NCI-H2171 (cell line): ENCODE results near the gene CCNJ.
"Not testable (repeated sequence)": the region's sequence is repeated elsewhere in the genome, so short reads cannot be mapped to it uniquely, and the experiment has no call there.

ENCODE experiments used
- DNase-seq: peaks from one replicate; lab custom pipeline; 2025; lab: John Stamatoyannopoulos, UW

The CCNJ gene, protein sequence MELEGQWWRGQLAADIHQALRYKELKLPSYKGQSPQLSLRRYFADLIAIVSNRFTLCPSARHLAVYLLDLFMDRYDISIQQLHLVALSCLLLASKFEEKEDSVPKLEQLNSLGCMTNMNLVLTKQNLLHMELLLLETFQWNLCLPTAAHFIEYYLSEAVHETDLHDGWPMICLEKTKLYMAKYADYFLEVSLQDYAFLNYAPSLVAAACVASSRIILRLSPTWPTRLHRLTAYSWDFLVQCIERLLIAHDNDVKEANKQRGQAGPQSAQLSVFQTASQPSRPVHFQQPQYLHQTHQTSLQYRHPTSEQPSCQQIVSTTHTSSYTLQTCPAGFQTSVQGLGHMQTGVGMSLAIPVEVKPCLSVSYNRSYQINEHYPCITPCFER

DNA sequence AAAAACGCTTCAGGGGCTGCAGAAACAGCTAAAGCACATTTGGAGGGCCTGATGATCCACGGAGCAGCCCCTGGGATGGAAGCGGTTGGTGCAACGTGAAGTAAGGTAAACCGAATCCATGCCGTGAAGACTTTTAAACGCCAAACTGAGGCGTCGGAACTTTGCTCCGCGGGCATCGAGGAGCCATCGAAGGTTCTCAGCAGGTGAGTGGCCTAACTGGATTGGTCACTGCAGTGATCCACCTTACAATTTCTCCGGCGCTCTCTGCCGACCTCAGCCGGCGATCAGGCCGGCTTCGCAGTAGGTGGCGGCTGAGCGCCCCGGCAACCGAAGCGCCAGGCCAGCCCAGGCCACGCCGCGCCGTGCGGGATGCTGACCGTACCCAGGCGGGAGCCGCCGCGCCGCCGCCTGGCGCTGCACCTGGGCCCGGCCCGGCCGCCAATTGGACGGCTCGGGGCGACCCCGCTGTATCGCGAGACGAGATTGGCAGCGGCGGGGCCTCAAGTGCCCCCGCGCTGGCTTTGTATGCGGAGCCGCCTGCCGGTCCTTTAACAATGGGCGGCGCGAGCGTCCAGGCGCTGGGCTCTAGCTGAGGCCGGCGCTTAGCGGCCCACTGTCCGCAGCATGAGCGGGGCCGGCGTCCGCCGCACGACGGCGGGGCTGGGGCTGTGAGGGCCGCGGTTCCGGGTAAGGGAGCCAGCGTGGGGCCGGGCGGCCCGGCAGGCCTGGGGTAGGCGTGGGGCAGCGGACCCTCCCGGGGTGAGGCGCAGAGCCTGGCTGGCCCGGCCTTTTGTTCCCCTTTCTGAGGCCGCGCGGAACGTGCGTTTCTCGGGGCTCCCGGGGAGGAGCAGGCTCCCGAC lies at the start of gene CCNJ:
Gene CCNJ, plus strand, starts transcription at position 551 of the 860 bp plus-strand sequence. CDS start 811 bp downstream, outside the sequence.
- peak; percentile 59 for DNase-seq

DNA sequence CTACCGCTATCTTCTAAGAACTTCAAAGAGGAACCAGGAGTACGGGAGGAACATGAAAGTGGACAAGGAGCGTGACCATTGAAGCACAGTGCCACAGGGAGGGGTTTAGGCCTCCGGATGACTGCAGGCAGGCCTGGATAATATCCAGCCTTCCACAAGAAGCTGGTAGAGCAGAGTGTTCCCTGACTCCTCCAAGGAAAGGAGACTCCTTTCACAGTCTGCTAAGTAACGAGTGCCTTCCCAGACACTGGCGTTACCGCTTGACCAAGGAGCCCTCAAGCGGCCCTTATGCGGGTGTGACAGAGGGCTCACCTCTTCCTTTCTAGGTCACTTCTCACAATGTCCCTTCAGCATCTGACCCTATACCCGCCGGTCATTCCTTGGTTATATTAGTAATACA lies 49.0 kb upstream of the CCNJ start:
- DNase-seq = not testable (repeated sequence)

- no peak for DNase-seq
Measured at GRCh38 chr10:95998255-95998784, 45.1 kb upstream of the CCNJ start.

- DNase-seq = no peak
Measured at GRCh38 chr10:96013956-96014355, 29.4 kb upstream of the CCNJ start.

- DNase-seq = no peak
Measured at GRCh38 chr10:96014473-96015102, 28.8 kb upstream of the CCNJ start.

DNA sequence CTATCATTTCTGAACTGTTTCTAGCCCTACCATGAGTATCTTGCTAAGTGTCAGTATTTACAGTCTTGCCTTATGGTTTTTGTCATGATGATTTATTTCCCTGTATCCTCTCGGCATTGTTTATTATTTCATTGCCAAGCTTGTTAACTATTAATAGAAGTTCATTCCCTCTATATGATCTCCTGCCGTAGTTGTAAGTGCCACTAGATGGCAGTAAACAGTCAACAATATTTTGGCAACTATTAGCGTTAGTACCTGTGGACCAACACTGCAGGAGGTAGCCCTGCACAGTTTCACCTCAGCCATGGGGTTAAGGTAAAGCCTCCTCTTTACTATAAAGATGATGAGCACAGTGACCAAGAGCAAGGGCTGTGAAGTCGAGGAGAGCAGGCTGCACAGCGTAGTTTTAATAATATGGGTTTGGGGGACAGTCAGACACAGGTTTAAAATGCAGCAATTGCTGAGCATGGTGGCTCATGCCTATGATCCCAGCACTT lies 26.1 kb upstream of the CCNJ start:
- DNase-seq = peak; percentile 13

DNA sequence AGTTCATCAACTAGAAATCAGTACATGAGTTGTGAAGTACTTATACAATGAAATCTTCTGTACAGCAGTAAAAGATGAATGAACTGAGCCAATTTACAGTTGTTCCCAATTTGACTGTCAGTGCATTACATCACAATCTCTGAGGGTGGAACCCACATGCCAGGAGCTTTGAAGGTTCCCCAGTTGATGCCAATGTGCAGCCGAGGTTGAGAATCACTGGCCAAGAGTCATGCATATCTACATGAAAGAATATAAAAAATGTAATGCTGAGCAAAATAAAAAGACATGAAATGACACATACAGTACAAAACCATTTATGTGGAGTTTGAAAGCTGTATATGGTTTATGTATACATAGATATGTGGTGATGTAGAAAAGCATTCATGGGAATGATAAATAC lies 22.1 kb upstream of the CCNJ start:
- DNase-seq = no peak

DNA sequence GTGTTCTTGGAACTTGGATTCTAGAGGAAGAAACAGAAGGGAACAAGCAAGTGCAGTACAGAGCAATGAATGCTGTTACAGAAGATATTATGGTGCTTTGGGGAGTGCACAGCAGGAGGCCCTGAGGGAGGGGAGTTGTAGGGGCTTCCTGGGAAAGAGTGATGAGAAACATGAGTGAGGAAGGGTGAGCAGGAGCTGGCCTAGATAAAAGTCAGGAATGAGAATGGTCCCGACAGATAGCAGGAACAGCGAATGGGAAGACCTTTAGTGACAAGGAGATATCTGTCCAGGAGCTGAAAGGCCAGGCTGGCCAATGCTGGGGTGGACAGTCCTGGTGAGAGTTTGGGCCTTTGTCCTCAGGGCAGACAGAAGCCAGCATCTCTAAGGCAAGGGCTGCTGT lies 20.6 kb upstream of the CCNJ start:
- DNase-seq = no peak

- DNase-seq = no peak
Measured at GRCh38 chr10:96023168-96023567, 20.2 kb upstream of the CCNJ start.

DNA sequence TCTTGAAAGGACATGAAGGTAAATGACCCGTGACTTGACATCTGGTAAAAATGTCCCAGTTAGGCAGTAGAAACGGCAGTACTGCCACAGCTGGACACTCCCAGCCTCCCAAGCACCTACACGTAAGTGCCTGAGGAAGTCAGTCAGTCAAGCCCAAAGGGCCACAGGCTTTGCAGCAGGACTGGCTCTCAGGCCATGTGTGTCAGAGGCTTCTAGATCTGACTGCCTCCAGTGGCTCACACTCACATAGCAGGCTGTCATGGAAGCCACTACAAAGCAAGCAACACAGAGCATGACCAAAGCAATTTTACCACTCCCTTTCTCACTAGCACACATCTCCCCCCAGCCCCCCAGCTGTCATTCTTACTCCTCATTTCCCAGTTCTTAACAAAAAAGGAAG lies 17.8 kb upstream of the CCNJ start:
- no peak for DNase-seq

DNA sequence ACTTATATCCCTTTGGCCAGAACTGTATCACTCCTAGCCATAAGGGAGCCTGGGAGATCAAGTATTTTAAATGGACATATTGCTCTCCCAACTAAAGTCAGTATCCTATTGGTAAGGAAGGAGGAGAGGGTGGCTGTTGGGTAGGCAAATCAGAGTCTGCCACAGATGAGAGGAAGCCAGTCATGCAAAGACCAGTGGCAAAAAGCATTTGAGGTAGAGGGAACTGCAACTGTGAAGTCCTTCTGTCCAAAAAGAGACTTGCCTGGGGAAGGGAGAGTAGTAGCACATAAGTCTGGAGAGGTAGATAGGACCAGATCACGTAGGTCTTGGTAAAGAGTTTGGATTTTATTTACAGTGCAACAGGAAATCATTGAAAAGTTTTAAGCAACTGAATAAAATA lies 8.8 kb upstream of the CCNJ start:
- DNase-seq = no peak

GRCh38 chr10:96038476-96039387 lies 4.7 kb upstream of the CCNJ start:
- DNase-seq = no peak

GRCh38 chr10:96041146-96041545 lies 2.2 kb upstream of the CCNJ start:
- no peak for DNase-seq

GRCh38 chr10:96043893-96044715 lies 721 bp downstream of the CCNJ start:
- peak; percentile 9 for DNase-seq

DNA sequence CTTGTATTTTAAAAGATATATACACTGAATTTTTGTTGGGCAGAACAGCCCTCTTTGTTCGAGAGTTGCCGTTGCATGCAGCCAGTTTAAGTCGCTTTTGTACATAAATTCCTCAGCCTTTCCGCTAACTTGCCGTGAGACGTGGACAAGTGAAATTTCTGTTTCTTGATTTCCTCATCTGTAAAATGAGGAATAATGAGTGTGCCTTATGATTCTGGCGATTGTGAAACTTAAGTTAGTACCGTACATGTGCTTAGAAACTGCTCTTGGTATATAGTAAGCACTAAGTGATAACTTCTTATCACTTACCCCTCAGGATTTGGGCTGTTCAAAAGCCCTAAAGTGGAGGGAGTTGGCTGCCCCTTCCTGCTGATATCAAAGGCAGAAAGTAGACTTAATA lies 1.4 kb downstream of the CCNJ start:
- no peak for DNase-seq

DNA sequence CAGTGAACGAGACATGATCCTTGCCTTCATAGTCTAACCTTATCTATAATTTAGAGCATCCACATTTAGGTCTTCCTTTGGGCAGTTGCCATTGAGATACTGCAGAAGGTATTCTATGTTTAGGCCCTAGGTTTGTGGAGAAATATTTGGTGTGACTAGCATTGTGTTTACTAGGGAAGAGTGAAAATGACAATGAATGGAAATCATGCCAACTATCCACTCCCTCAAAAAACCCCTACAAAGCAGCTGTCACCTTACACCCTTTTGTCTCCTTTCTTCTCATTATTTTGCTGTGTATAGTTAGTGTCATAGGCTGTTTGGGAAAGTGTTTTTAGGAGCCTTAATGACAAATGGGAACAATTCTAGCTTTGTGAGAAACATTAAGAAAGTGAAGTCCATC lies 3.2 kb downstream of the CCNJ start:
- no peak for DNase-seq

- DNase-seq = no peak
Measured at GRCh38 chr10:96047004-96047649, 3.7 kb downstream of the CCNJ start.

DNA sequence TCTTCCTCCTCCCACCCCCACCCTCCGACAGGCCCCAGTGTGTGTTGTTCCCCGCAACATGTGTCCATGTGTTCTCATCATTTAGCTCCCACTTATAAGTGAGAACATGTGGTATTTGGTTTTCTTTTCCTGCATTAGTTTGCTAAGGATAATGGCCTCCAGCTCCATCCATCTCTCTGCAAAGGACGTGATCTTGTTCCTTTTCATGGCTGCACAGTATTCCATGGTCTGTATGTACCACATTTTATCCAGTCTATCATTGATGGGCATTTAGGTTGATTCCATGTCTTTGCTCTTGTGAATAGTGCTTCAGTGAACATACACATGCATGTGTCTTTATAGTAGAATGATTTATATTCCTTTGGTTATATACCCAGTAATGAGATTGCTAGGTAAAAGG lies 4.5 kb downstream of the CCNJ start:
- DNase-seq = not testable (repeated sequence)

- DNase-seq = no peak
Measured at GRCh38 chr10:96049340-96049739, 6.0 kb downstream of the CCNJ start.

DNA sequence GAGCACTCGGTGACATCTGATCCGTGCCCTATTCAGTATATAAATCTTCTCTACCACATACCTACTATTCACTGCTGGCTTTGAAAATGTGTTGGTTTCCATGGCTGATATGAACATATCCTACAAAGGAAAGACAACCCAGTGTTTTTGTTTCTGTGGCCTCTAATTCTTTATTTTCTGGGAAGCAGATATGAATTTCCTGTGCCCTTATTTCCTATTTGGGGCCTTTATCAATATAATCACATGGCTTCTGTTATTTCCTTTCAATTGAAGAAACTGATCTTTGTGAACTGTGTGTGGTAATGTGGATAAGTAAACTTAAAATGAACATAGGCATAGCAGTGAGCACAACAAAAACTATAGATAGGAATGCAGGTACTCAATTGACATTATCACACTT lies 10.6 kb downstream of the CCNJ start:
- no peak for DNase-seq
